PC-3 (cell line): Measurements from ENCODE around the gene ROBO2. TPM values are rescaled to one million over a fixed set of nuclear protein-coding genes. Genes with fewer than 3 reads are reported as not detected.

Source experiments
- ATAC-seq: fragments of 200-7000 bp; cut with Tn5 transposase; 2 replicates; pipeline ENCODE4 v1.9.1; 2020; ENCODE audit warnings: mild to moderate bottlenecking, moderate library complexity
- BruUV-seq: library from RNA; stranded (reverse); fragments of 400-500 nt; replicated peaks from 2 replicates; lab custom pipeline; 2021; lab: Mats Ljungman, UMichigan
- CTCF ChIA-PET: fragments of 300-600 bp; sonication (Branson Sonifier 250); formaldehyde crosslinking; loops from one replicate; lab custom pipeline; 2022; ENCODE audit warnings: antibody characterized with exemption; lab: Charles Lee
- POLR2A ChIA-PET: fragments of 300-600 bp; sonication (Branson Sonifier 250); formaldehyde crosslinking; loops from one replicate; lab custom pipeline; 2022; ENCODE audit warnings: antibody characterized with exemption; ENCODE audit not compliant: unreplicated experiment; lab: Charles Lee
- DNase-seq: peaks from one replicate; pipeline ENCODE4 v3.0.0-alpha.2; 2015
- H2AFZ ChIP-seq: fragments of 300-600 bp; sonication (generic); 2 replicates; pipeline ENCODE4 v1.6.0; 2016; ENCODE audit warnings: antibody characterized with exemption, low read length
- H3F3A ChIP-seq: fragments of 300-600 bp; sonication (generic); one replicate; pipeline ENCODE4 v1.6.0; 2017; ENCODE audit warnings: antibody characterized with exemption, low read length, control low read depth, mild to moderate bottlenecking; ENCODE audit not compliant: unreplicated experiment
- H3K27ac ChIP-seq: fragments of 300-600 bp; sonication (generic); 2 replicates; pipeline ENCODE4 v1.5.1; 2016; ENCODE audit warnings: mild to moderate bottlenecking, low read length
- H3K27me3 ChIP-seq: fragments of 300-600 bp; sonication (generic); 2 replicates; pipeline ENCODE4 v1.6.1; 2016; ENCODE audit warnings: low read length, mixed read lengths
- H3K36me3 ChIP-seq: fragments of 300-600 bp; sonication (generic); 2 replicates; pipeline ENCODE4 v1.6.1; 2016; ENCODE audit warnings: low read depth, mixed run types, low read length, mixed read lengths
- H3K4me1 ChIP-seq: fragments of 300-600 bp; sonication (generic); 2 replicates; pipeline ENCODE4 v1.5.1; 2016; ENCODE audit warnings: low read length; ENCODE audit not compliant: insufficient read depth
- H3K4me2 ChIP-seq: fragments of 300-600 bp; sonication (generic); 2 replicates; pipeline ENCODE4 v1.6.0; 2016; ENCODE audit warnings: low read length
- H3K4me3 ChIP-seq: fragments of 300-600 bp; sonication (generic); 2 replicates; pipeline ENCODE4 v1.5.1; 2016; ENCODE audit warnings: mild to moderate bottlenecking, low read length, mixed read lengths
- H3K79me2 ChIP-seq: fragments of 300-600 bp; sonication (generic); 2 replicates; pipeline ENCODE4 v1.6.1; 2017; ENCODE audit warnings: low read length, mixed read lengths
- H3K9ac ChIP-seq: fragments of 300-600 bp; sonication (generic); 2 replicates; pipeline ENCODE4 v1.6.0; 2016; ENCODE audit warnings: mild to moderate bottlenecking, low read length
- H3K9me2 ChIP-seq: fragments of 300-600 bp; sonication (generic); replicated peaks from 2 replicates; pipeline ENCODE4 v1.6.1; 2016; ENCODE audit warnings: mixed run types, low read length, mixed read lengths
- H3K9me3 ChIP-seq: fragments of 300-600 bp; sonication (generic); 2 replicates; pipeline ENCODE4 v1.6.1; 2016; ENCODE audit warnings: low read length, mixed read lengths
- H4K20me1 ChIP-seq: fragments of 300-600 bp; sonication (generic); 2 replicates; pipeline ENCODE4 v1.6.1; 2016; ENCODE audit warnings: low read length, mixed read lengths
- EZH2 ChIP-seq: fragments of 300-600 bp; sonication (generic); IDR thresholded peaks from one replicate; pipeline ENCODE4 v1.6.1; 2017; ENCODE audit warnings: antibody characterized with exemption, mild to moderate bottlenecking, low read length; ENCODE audit not compliant: unreplicated experiment
- EZH2phosphoT487 ChIP-seq: fragments of 300-600 bp; sonication (generic); IDR thresholded peaks from 2 replicates; pipeline ENCODE4 v1.6.1; 2018; ENCODE audit warnings: mild to moderate bottlenecking, antibody characterized with exemption, low read length, borderline replicate concordance
- intact Hi-C: fragments of 100-400 bp; cut with micrococcal nuclease; formaldehyde crosslinking; loops from 2 replicates; pipeline ENCODE4 v1.9.0; 2023
- total RNA-seq: library from RNA; depleted of rRNA; stranded (reverse); fragments of >200 nt; gene quantifications from 2 replicates; pipeline ENCODE4 v1.2.3, GENCODE V29; 2014
- TF ChIP-seq, protein P1 (sequence below): fragments of 300-600 bp; sonication (generic); conservative IDR thresholded peaks from 2 replicates; pipeline ENCODE4 v1.5.1; 2017; ENCODE audit warnings: antibody characterized with exemption, low read depth, mild to moderate bottlenecking, low read length

The ROBO2 gene
- total RNA-seq, 1 experiment from 2014 or later, result not detected

DNA sequence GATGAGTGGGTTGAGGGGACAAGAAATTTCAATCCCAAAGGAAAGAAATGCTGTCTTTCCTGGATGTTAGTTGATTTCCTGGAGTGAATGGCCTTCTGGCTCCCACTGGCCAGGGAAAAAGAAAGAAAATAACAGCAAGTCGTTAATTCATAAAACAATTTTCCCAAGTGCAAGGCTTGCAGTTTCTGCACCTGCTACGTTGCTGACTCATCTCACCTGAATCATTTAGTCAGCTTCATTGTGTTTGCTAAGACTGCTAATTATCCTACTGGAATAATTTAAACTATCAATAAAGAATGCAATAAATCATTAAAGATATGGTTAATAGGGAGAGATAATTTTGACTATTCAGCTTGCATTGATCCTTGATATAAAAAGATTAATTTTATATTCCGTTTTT, 387.6 kb downstream of the ROBO2 start:
- Histone ChIP-seq H3K79me2 (no peaks in the 10 kb centered on the region), H3K27me3 (peaks cover 48% of the 10 kb centered on the region), H4K20me1 (no peaks in the 10 kb centered on the region), H3K9me3 (no peaks in the 10 kb centered on the region), H3K4me3 (no peak overlapping the region), H3K4me2 (no peak overlapping the region), H3K9ac (no peak overlapping the region), H3K36me3 (no peaks in the 10 kb centered on the region), H3K4me1 (no peaks in the 10 kb centered on the region), H3K9me2 (no peaks in the 10 kb centered on the region), H3K27ac (no peak overlapping the region), H3F3A (no peaks in the 10 kb centered on the region), H2AFZ (no peak overlapping the region)
- no TSS peak for BruUV-seq
- ChIA-PET CTCF (no interaction called here), POLR2A (no interaction called here)
- DNase-seq (no peak), ATAC-seq (0 out of 2 replicates have a peak, but pooled peaks have one; percentile 35)
- intact Hi-C loops, result no loop called here
- no peak for TF ChIP-seq EZH2
- TF ChIP-seq EZH2phosphoT487, result no peak
- TF ChIP-seq, protein P1, sequence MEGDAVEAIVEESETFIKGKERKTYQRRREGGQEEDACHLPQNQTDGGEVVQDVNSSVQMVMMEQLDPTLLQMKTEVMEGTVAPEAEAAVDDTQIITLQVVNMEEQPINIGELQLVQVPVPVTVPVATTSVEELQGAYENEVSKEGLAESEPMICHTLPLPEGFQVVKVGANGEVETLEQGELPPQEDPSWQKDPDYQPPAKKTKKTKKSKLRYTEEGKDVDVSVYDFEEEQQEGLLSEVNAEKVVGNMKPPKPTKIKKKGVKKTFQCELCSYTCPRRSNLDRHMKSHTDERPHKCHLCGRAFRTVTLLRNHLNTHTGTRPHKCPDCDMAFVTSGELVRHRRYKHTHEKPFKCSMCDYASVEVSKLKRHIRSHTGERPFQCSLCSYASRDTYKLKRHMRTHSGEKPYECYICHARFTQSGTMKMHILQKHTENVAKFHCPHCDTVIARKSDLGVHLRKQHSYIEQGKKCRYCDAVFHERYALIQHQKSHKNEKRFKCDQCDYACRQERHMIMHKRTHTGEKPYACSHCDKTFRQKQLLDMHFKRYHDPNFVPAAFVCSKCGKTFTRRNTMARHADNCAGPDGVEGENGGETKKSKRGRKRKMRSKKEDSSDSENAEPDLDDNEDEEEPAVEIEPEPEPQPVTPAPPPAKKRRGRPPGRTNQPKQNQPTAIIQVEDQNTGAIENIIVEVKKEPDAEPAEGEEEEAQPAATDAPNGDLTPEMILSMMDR, result no peak

DNA sequence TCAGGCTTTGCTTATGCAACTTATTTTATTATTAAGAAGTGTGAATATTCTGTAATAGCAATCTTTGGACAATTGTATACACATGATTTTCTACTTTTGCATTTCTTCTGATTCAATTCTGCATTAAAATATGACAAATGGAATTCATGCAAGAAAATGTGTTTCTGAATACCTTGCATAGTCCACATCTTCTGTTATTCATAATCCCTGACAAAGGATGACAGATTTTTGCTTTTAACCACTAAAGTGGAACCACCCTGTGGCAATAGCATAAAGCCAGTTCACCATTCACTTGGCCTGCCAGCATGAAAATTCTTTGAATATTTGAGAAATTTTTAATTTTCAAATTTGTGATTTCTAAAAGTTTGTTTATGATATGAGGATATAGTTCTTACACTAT, 397.0 kb downstream of the ROBO2 start:
- Histone ChIP-seq H3K27ac (no peak overlapping the region), H3K79me2 (no peaks in the 10 kb centered on the region), H4K20me1 (no peaks in the 10 kb centered on the region), H2AFZ (no peak overlapping the region), H3K27me3 (peaks cover 12% of the 10 kb centered on the region; the same call in 1 of the 2 replicates), H3F3A (no peaks in the 10 kb centered on the region), H3K9ac (no peak overlapping the region), H3K36me3 (no peaks in the 10 kb centered on the region), H3K4me1 (no peaks in the 10 kb centered on the region), H3K9me2 (no peaks in the 10 kb centered on the region), H3K4me2 (no peak overlapping the region), H3K4me3 (no peak overlapping the region), H3K9me3 (no peaks in the 10 kb centered on the region)
- intact Hi-C loops, result no loop called here
- DNase-seq (no peak), ATAC-seq (no peak)
- BruUV-seq, result no TSS peak
- TF ChIP-seq EZH2, result no peak
- TF ChIP-seq, protein P1, result no peak
- no peak for TF ChIP-seq EZH2phosphoT487
- ChIA-PET POLR2A (no interaction called here), CTCF (interaction anchor here (0.7 kb wide), 1 partner anchor 732 kb away, joined by 4 read pairs; no protein-coding TSS in a partner anchor)

DNA sequence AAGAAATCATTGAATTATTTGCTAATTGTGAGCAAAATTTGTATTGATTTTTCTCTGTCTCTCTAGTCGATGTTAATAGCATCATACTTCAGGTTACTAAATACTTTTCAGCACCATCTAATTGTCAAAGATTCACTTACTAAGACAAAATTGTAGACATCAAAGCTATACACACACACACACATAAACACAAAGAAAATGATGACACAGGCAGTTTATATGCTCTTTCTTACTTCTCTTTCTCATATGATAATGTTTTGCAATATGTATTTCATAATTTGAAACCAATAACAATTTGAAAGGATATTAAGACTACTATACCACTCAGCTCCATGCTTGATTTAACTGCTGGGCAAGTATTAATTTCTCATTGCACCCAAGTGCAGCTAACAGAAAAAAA, 406.2 kb downstream of the ROBO2 start:
- Histone ChIP-seq H4K20me1 (no peaks in the 10 kb centered on the region), H3K4me3 (no peak overlapping the region), H3K27me3 (no peaks in the 10 kb centered on the region), H3K36me3 (no peaks in the 10 kb centered on the region), H3K4me1 (no peaks in the 10 kb centered on the region), H3K79me2 (no peaks in the 10 kb centered on the region), H3F3A (no peaks in the 10 kb centered on the region), H3K4me2 (no peak overlapping the region), H3K9me2 (no peaks in the 10 kb centered on the region), H3K9ac (no peak overlapping the region), H3K9me3 (no peaks in the 10 kb centered on the region), H3K27ac (no peak overlapping the region), H2AFZ (no peak overlapping the region)
- intact Hi-C loops, result no loop called here
- no peak for ATAC-seq
- TF ChIP-seq EZH2 (no peak), EZH2phosphoT487 (no peak)
- no peak for DNase-seq
- ChIA-PET CTCF (no interaction called here), POLR2A (no interaction called here)
- no TSS peak for BruUV-seq
